SK-N-DZ (cell line): ENCODE measurements around the gene SUGP1.

Experiments used
- DNase-seq: peaks from one replicate; pipeline ENCODE4 v3.0.0-alpha.2; 2015; ENCODE audit warnings: low spot score

The SUGP1 gene

DNA sequence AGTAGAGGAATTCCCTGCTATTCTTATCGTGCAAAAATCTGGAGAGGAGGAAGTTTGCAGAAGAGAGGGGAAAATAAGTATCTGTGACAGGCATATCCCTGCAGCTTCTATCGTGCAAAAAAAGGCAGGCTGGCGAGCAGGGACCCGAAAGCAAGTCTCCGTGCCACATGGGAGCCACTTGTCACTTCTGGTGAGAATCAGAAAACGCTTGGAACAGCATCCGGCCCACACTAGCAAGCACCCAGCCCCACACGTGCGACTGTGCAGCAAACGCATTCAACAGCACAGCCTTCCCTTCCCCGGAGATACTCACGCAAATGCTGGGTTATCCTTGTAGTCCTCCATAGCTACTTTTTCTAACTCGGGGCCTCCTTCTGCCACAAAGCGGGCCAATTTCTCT, 16.9 kb downstream of the SUGP1 start:
- no peak for DNase-seq

DNA sequence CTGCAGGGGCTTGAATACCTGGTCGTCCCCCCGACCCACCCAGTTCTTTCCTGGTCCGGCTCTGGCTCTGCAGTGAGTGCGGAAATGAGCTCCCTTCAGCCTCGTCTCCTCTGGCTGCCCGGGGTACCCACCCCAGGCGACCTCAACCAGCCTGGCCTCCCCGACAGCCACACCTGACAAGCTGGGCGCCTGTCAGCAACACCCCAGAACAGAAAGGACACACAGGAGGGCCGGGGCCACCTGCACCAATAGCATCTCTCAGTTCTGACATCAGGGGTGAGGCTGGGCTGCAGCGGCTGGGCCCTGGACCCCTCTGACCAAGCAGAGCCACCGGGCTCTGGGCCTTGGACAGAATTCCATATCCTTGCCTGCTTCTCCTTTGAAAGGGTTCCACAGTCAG, 19.7 kb downstream of the SUGP1 start:
- DNase-seq = no peak

- no peak for DNase-seq
These were observed 22.6 kb downstream of the SUGP1 start for GRCh38 chr19:19297759-19298158.

GRCh38 chr19:19296953-19297689, 23.2 kb downstream of the SUGP1 start:
- no peak for DNase-seq

GRCh38 chr19:19294914-19295313, 25.4 kb downstream of the SUGP1 start:
- DNase-seq = no peak

DNA sequence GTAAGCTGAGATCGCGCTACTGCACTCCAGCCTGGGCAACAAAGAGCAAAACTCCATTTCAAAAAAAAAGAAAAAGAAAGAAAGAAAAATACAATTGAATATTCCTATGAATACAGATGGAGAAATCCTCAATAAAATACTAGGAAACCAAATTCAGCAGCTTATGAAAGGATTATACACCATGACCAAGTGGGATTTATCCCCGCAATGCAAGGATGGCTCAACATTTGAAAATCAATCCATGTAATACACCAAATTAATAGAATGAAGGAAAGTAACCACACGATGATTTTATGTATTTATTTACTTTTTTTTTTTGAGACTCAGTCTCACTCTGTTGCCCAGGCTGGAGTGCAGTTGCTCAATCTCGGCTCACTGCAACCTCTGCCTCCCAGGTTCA, 27.7 kb downstream of the SUGP1 start:
- no peak for DNase-seq

GRCh38 chr19:19285686-19286085, 34.6 kb downstream of the SUGP1 start:
- DNase-seq = no peak

- DNase-seq = no peak
These were observed 39.7 kb downstream of the SUGP1 start for GRCh38 chr19:19280561-19280960.

DNA sequence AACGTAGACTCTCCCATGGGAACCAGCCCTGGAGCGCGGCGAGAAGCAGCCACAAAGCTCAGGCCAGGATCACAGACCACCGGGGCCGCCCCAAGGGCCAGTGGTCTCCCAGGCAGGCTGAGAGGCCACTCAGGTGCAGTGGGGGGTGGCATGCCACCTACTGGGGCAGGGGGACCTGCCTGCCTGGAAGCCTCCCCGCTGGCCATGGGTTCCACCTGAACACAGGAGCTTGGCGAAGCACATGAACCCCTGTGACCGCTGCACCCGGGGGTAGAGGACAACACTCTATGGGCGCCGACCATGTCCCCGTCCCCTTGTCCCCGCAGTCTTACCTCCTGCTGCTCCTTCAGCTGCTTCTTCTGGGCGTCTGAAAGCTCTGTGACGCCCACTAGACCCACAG, 40.5 kb downstream of the SUGP1 start:
- no peak for DNase-seq

GRCh38 chr19:19279062-19279612, 41.2 kb downstream of the SUGP1 start:
- no peak for DNase-seq

DNA sequence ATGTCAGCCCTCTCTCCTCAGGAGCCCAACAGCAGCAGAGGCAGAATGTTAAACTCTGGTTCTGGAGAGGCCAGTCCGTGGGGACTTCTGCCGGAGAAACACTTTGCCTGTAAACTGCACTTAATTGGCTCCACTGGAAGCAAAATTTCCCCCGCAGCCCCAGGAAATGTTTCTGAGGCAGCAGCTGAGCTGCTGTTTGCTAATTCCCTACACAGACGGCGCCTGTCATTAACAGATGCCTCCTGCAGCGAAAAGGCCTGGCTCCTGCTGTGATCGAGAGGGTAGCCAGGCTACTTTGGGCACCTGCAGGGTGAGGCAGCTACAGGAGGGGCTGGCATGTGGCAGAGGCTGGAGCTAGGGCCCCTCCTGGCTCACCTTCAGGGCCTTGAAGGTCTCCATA, 42.0 kb downstream of the SUGP1 start:
- no peak for DNase-seq

DNA sequence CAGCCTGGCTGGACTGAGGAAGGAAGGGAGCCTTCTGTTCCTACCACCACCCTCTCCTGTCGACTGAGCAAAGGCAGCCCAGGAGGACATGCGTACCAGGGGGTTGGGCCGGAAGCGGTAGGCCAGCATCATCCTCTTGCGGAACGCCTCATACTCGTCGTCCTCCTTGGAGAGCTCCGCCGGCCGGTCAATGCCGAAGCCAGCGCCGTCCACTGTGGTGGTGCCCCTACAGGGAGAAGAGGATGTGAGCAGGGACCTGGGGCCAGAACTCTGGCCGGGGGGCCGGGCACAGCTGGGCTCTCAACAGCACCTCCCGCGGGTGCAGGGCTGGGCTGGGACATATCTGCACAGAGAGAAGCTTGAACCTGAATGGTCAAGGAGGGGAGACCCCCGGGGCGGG, 43.5 kb downstream of the SUGP1 start:
- no peak for DNase-seq

DNA sequence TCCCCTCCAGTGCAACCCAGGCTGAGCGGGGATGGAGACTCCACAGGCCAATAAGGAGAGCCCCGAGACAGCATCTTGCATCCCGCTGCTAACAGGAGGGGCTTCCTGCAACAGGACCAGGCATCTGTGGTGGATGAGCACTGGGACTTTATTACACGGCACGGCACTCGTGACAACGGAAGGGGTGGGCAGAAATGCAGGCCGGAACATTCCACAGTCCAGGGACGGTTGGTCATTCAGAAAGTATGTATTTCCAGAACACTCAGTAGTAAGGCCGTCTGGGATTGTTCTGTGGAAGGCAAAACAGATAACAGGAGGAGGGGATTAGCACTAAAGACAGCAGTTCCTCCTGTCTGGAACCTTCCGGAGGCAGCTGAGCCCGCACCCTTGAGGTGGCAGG, 43.9 kb downstream of the SUGP1 start:
- no peak for DNase-seq

DNA sequence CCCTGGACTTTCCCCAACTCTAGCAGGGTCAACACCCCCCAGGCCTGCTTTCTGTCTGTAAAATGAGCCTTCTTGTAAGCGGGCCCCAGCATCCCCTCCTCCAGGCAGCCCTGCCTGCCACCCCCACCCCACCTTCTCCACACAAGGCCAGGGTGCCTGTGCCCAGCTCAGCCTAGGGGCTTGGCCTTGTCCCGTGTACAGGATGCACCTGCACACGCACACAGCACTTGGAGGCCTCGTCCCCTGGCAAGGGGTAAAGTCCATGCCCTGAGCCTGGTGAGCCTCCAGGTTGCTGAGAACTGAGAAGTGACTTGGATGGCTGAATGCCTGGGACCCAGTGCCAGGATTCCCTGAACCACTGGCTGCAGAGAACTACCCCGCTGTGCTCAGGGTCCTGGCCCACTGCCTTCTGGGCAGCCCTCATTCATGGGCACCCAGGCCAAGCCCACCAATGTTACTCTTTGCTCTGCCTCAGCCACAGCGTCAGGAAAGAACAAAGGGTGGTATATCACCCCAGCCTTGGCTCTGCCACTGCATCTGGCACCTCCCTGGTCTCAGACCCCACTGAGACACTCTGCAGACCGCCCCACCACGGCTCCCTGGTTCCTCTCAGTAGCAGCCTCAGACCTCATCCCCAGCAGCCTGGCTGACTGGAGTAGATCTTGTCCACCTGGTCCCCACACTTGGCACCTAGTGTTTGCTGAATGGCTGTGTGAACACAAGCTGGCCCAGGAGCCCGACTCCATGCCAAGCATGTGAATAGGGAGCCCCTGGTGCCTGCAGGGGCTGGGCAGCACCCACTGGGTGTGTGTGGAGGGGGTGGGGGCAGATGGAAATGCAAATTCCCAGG, 45.4 kb downstream of the SUGP1 start:
- DNase-seq = no peak

DNA sequence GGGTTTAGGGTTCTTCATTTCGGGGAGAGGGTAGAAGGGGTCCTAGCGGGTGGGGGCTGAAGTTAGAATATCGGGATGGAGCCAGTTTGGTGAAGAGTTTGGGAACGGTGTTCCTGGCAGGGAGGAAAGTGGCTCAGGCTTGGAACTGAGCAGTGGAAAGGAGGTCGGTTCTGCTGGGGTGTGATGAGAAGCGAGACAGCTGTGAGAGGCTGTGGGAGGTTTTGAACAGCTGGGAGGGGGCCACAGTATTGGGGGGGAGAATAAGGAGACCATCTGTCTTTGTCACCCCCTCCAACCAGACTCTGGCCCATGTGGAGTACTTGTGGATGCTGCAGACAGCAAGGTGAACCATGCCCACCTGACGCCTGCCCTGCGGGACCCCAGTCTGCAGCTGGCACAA, 46.2 kb downstream of the SUGP1 start:
- DNase-seq = no peak

- no peak for DNase-seq
These were observed 48.3 kb downstream of the SUGP1 start for GRCh38 chr19:19271828-19272599.

DNA sequence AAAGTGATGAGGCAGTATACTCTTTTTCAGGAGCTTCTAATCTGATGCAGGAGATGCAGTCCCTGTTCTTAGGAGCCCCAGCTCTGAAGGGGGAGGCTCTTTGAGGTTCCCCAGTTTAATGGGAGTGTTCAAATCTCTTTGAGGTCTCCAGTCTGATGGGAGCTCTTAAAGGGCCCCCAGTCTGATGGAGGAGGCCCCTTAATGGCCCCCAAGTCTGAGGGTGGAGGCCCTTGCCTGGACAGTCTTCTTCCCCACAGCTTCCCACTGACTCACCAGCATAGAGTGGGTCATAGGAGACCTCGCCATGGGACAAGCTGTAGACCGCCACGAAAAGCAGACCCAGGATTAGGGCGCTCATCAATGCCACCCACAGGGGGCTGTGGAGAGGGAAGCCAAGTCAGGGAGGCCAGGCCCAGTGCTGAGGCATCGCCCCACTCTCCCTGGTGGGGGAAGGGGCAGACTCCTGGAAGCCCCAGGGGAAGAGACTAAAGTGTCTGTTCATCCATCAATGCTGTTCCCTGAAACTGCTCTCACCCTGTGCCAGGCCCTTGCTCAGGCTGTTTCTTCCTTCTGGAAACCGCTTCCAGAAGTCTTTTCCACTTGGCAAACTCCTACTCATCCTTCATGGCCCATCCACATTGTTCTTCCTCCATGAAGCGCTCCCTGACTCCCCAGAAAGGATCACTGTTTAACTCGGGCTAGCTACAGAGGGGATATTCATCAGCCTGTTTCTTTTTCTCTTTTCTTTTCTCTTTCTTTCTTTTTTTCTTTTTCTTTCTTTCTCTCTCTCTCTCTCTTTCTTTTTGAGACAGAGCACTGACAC, 49.3 kb downstream of the SUGP1 start:
- no peak for DNase-seq

- DNase-seq = no peak
These were observed 50.2 kb downstream of the SUGP1 start for GRCh38 chr19:19269952-19270694.

- no peak for DNase-seq
These were observed 51.6 kb downstream of the SUGP1 start for GRCh38 chr19:19268453-19269385.
